ENCODE results near the gene ITGB4. TPM values are rescaled to one million over a fixed set of nuclear protein-coding genes. Genes with fewer than 3 reads are reported as not detected.

The ITGB4 gene
- total and polyA plus RNA-seq, 2 of the 13 experiments (the other 11 are each of a cell fraction or from before 2014, with no cell fraction given), result 6.9 to 14.5 TPM

DNA sequence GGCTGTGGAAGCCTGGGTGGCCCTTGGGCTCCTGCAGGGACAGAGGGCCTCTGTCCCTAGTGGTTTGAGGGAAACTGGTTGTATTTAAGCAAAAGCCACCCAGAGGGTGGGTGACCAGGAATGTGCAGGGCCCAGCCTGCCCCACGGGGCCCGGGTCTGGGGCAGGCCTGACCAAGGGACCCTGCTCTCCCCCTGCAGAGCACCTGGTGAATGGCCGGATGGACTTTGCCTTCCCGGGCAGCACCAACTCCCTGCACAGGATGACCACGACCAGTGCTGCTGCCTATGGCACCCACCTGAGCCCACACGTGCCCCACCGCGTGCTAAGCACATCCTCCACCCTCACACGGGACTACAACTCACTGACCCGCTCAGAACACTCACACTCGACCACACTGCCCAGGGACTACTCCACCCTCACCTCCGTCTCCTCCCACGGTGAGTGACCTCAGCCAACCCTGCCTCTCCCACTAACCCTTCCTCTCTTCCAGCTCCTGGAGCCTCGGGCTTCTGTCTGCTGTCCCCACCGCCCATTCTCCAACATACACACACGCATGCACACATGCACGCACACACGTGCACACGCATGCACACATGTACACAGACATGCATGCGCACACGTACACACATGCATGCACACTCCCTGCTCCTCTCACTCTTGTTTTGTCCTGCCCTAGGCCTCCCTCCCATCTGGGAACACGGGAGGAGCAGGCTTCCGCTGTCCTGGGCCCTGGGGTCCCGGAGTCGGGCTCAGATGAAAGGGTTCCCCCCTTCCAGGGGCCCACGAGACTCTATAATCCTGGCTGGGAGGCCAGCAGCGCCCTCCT is 33.3 kb downstream of the ITGB4 start (continued):
- TF ChIP-seq HOXA7 (CRISPR knock-in tag; IDR thresholded peaks at IDR 0.05) (peak; percentile 87; the same call in 1 of the 2 replicates), ETV5 (CRISPR knock-in tag; IDR thresholded peaks at IDR 0.05; ENCODE audit: borderline replicate concordance) (no peak), SMC3 (IDR thresholded peaks at IDR 0.05; ENCODE audit: low read length) (no peak), YEATS4 (CRISPR knock-in tag; IDR thresholded peaks at IDR 0.05; ENCODE audit: borderline replicate concordance) (peak; percentile 14; the same call in 1 of the 2 replicates), ZNF263 (CRISPR knock-in tag; IDR thresholded peaks at IDR 0.05) (peak; percentile 45; the same call in 1 of the 2 replicates)
- TF ChIP-seq, protein P1, sequence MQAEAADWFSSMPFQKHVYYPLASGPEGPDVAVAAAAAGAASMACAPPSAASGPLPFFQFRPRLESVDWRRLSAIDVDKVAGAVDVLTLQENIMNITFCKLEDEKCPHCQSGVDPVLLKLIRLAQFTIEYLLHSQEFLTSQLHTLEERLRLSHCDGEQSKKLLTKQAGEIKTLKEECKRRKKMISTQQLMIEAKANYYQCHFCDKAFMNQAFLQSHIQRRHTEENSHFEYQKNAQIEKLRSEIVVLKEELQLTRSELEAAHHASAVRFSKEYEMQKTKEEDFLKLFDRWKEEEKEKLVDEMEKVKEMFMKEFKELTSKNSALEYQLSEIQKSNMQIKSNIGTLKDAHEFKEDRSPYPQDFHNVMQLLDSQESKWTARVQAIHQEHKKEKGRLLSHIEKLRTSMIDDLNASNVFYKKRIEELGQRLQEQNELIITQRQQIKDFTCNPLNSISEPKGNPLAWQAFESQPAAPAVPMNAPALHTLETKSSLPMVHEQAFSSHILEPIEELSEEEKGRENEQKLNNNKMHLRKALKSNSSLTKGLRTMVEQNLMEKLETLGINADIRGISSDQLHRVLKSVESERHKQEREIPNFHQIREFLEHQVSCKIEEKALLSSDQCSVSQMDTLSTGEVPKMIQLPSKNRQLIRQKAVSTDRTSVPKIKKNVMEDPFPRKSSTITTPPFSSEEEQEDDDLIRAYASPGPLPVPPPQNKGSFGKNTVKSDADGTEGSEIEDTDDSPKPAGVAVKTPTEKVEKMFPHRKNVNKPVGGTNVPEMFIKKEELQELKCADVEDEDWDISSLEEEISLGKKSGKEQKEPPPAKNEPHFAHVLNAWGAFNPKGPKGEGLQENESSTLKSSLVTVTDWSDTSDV (CRISPR knock-in tag; IDR thresholded peaks at IDR 0.05), result peak; percentile 78
- TF ChIP-seq, protein P2, sequence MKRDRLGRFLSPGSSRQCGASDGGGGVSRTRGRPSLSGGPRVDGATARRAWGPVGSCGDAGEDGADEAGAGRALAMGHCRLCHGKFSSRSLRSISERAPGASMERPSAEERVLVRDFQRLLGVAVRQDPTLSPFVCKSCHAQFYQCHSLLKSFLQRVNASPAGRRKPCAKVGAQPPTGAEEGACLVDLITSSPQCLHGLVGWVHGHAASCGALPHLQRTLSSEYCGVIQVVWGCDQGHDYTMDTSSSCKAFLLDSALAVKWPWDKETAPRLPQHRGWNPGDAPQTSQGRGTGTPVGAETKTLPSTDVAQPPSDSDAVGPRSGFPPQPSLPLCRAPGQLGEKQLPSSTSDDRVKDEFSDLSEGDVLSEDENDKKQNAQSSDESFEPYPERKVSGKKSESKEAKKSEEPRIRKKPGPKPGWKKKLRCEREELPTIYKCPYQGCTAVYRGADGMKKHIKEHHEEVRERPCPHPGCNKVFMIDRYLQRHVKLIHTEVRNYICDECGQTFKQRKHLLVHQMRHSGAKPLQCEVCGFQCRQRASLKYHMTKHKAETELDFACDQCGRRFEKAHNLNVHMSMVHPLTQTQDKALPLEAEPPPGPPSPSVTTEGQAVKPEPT (CRISPR knock-in tag; IDR thresholded peaks at IDR 0.05; ENCODE audit: low read depth), result peak; percentile 88
- TF ChIP-seq, protein P3, sequence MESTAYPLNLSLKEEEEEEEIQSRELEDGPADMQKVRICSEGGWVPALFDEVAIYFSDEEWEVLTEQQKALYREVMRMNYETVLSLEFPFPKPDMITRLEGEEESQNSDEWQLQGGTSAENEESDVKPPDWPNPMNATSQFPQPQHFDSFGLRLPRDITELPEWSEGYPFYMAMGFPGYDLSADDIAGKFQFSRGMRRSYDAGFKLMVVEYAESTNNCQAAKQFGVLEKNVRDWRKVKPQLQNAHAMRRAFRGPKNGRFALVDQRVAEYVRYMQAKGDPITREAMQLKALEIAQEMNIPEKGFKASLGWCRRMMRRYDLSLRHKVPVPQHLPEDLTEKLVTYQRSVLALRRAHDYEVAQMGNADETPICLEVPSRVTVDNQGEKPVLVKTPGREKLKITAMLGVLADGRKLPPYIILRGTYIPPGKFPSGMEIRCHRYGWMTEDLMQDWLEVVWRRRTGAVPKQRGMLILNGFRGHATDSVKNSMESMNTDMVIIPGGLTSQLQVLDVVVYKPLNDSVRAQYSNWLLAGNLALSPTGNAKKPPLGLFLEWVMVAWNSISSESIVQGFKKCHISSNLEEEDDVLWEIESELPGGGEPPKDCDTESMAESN (CRISPR knock-in tag; conservative IDR thresholded peaks at IDR 0.05), result no peak
- TF ChIP-seq, protein P4, sequence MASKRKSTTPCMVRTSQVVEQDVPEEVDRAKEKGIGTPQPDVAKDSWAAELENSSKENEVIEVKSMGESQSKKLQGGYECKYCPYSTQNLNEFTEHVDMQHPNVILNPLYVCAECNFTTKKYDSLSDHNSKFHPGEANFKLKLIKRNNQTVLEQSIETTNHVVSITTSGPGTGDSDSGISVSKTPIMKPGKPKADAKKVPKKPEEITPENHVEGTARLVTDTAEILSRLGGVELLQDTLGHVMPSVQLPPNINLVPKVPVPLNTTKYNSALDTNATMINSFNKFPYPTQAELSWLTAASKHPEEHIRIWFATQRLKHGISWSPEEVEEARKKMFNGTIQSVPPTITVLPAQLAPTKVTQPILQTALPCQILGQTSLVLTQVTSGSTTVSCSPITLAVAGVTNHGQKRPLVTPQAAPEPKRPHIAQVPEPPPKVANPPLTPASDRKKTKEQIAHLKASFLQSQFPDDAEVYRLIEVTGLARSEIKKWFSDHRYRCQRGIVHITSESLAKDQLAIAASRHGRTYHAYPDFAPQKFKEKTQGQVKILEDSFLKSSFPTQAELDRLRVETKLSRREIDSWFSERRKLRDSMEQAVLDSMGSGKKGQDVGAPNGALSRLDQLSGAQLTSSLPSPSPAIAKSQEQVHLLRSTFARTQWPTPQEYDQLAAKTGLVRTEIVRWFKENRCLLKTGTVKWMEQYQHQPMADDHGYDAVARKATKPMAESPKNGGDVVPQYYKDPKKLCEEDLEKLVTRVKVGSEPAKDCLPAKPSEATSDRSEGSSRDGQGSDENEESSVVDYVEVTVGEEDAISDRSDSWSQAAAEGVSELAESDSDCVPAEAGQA (IDR thresholded peaks at IDR 0.05; ENCODE audit: low read depth), result peak; percentile 53; the same call in 1 of the 2 replicates
- TF ChIP-seq, protein P4 (CRISPR knock-in tag; IDR thresholded peaks at IDR 0.05; ENCODE audit: borderline replicate concordance), result no peak
- TF ChIP-seq, protein P5, sequence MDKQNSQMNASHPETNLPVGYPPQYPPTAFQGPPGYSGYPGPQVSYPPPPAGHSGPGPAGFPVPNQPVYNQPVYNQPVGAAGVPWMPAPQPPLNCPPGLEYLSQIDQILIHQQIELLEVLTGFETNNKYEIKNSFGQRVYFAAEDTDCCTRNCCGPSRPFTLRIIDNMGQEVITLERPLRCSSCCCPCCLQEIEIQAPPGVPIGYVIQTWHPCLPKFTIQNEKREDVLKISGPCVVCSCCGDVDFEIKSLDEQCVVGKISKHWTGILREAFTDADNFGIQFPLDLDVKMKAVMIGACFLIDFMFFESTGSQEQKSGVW (CRISPR knock-in tag; IDR thresholded peaks at IDR 0.05; ENCODE audit: borderline replicate concordance), result no peak
- TF ChIP-seq, protein P6, sequence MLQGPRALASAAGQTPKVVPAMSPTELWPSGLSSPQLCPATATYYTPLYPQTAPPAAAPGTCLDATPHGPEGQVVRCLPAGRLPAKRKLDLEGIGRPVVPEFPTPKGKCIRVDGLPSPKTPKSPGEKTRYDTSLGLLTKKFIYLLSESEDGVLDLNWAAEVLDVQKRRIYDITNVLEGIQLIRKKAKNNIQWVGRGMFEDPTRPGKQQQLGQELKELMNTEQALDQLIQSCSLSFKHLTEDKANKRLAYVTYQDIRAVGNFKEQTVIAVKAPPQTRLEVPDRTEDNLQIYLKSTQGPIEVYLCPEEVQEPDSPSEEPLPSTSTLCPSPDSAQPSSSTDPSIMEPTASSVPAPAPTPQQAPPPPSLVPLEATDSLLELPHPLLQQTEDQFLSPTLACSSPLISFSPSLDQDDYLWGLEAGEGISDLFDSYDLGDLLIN (CRISPR knock-in tag; IDR thresholded peaks at IDR 0.05; ENCODE audit: borderline replicate concordance), result no peak
